ENCODE measurements around the gene PCDHA8. TPM values are rescaled to one million over a fixed set of nuclear protein-coding genes. Genes with fewer than 3 reads are reported as not detected.
A peak's percentile ranks its signal among the peaks of the same experiment; 100 is the strongest.

Gene PCDHA8
- total RNA-seq, 2 donors from 2014 or later, result 0.17 to 0.36 TPM

- TF ChIP-seq CTCF (IDR thresholded peaks at IDR 0.05), result peak in 1 of 4 experiments; percentile 29
- TF ChIP-seq POLR2AphosphoS5 (IDR thresholded peaks at IDR 0.05), result no peak
- intact Hi-C loops (cut with DNase I), result loop anchor here (10.0 kb wide), 1 partner anchor 189 kb away; no protein-coding TSS in a partner anchor
- H3K27me3 ChIP-seq (replicated peaks; ENCODE audit: insufficient read depth), result no peaks in the 10 kb centered on the region
- no peak within 1 kb of the TSS for H3K27ac ChIP-seq
- H3K4me1 ChIP-seq (replicated peaks), result no peaks in the 10 kb centered on the region
- no peak for DNase-seq (ENCODE audit: low spot score)
- no peaks in the 10 kb centered on the region for H3K36me3 ChIP-seq
- WGBS, result 19% methylated on average over 44 of the region's 44 CpGs
- H3K4me3 ChIP-seq, result no peak within 1 kb of the TSS
- no peaks in the 10 kb centered on the region for H3K9me3 ChIP-seq
Observed at GRCh38 chr5:140855772-140856674, 15.0 kb downstream of the PCDHA8 start, which contains the start of gene PCDHA10. Gene PCDHA10, plus strand, starts transcription at chr5:140855897. Its CDS starts 152 bp downstream, at chr5:140856049.

GRCh38 chr5:140857177-140857986 is 16.4 kb downstream of the PCDHA8 start:
- Histone ChIP-seq H3K36me3 (no peaks in the 10 kb centered on the region), H3K27me3 (replicated peaks; ENCODE audit: insufficient read depth) (no peaks in the 10 kb centered on the region), H3K4me1 (replicated peaks) (no peaks in the 10 kb centered on the region), H3K9me3 (no peaks in the 10 kb centered on the region), H3K27ac (no peak overlapping the region), H3K4me3 (no peak overlapping the region)
- DNase-seq (ENCODE audit: low spot score), result no peak
- intact Hi-C loops (cut with DNase I), result loop anchor here (10.0 kb wide), 1 partner anchor 187 kb away; no protein-coding TSS in a partner anchor
- 53% methylated on average over 69 of the region's 94 CpGs for WGBS
- TF ChIP-seq POLR2A (IDR thresholded peaks at IDR 0.05) (no peak), POLR2AphosphoS5 (IDR thresholded peaks at IDR 0.05) (no peak), CTCF (IDR thresholded peaks at IDR 0.05) (no peak)

GRCh38 chr5:140857987-140858240 is 16.9 kb downstream of the PCDHA8 start:
- Histone ChIP-seq H3K4me3 (no peak overlapping the region), H3K36me3 (no peaks in the 10 kb centered on the region), H3K9me3 (no peaks in the 10 kb centered on the region), H3K27me3 (replicated peaks; ENCODE audit: insufficient read depth) (no peaks in the 10 kb centered on the region), H3K4me1 (replicated peaks) (no peaks in the 10 kb centered on the region), H3K27ac (no peak overlapping the region)
- no peak for DNase-seq (ENCODE audit: low spot score)
- intact Hi-C loops (cut with DNase I), result loop anchor here (10.0 kb wide), 1 partner anchor 187 kb away; no protein-coding TSS in a partner anchor
- 55% methylated on average over 14 of the region's 22 CpGs for WGBS
- TF ChIP-seq POLR2AphosphoS5 (IDR thresholded peaks at IDR 0.05), result no peak
- TF ChIP-seq CTCF (IDR thresholded peaks at IDR 0.05), result no peak
- TF ChIP-seq POLR2A (IDR thresholded peaks at IDR 0.05), result no peak

GRCh38 chr5:140862441-140863295 is 21.7 kb downstream of the PCDHA8 start:
- H3K9me3 ChIP-seq, result no peaks in the 10 kb centered on the region
- 38% methylated on average over 76 of the region's 76 CpGs for WGBS
- intact Hi-C loops (cut with DNase I), result no loop called here

More at GRCh38 chr5:140862441-140863295, 21.7 kb downstream of the PCDHA8 start:
- Histone ChIP-seq H3K27me3 (replicated peaks; ENCODE audit: insufficient read depth) (no peaks in the 10 kb centered on the region), H3K27ac (no peak overlapping the region), H3K4me3 (no peak overlapping the region), H3K36me3 (no peaks in the 10 kb centered on the region), H3K4me1 (replicated peaks) (no peaks in the 10 kb centered on the region)
- DNase-seq (ENCODE audit: low spot score), result no peak
- TF ChIP-seq POLR2AphosphoS5 (IDR thresholded peaks at IDR 0.05), result no peak
- TF ChIP-seq CTCF (IDR thresholded peaks at IDR 0.05), result no peak
- no peak for TF ChIP-seq POLR2A (IDR thresholded peaks at IDR 0.05)
